ENCODE results near the gene PRICKLE2.

Gene PRICKLE2

GRCh38 chr3:64240396-64240795 is 15.1 kb upstream of the PRICKLE2 start:
- Histone ChIP-seq H3K4me3 (ENCODE audit: low read depth, low read length, poor library complexity, severe bottlenecking) (no peak overlapping the region), H3K36me3 (ENCODE audit: insufficient read depth, low read length) (no peaks in the 10 kb centered on the region)

GRCh38 chr3:64239841-64240240 is 14.6 kb upstream of the PRICKLE2 start:
- TF ChIP-seq EZH2 (IDR thresholded peaks at IDR 0.05; ENCODE audit: borderline replicate concordance, low read length), result no peak
- TF ChIP-seq CTCF (IDR thresholded peaks at IDR 0.05; ENCODE audit: low read length), result no peak
- Histone ChIP-seq H3K9ac (ENCODE audit: low read length) (no peak overlapping the region), H2AFZ (ENCODE audit: low read length) (no peak overlapping the region), H3F3A (ENCODE audit: insufficient read depth, low read length) (no peaks in the 10 kb centered on the region), H3K9me2 (ENCODE audit: low read depth, low read length) (no peaks in the 10 kb centered on the region), H3K4me2 (ENCODE audit: low read length) (no peak overlapping the region), H3K79me2 (ENCODE audit: insufficient read depth, low read length) (no peaks in the 10 kb centered on the region), H3K27ac (ENCODE audit: low read depth, low read length, poor library complexity, severe bottlenecking) (no peak overlapping the region), H3K27me3 (ENCODE audit: insufficient read depth, low read length) (no peaks in the 10 kb centered on the region), H3K36me3 (ENCODE audit: insufficient read depth, low read length) (no peaks in the 10 kb centered on the region), H3K9me3 (ENCODE audit: low read length) (no peaks in the 10 kb centered on the region), H3K4me3 (ENCODE audit: low read depth, low read length, poor library complexity, severe bottlenecking) (no peak overlapping the region), H4K20me1 (ENCODE audit: insufficient read depth, low read length) (no peaks in the 10 kb centered on the region), H3K4me1 (ENCODE audit: insufficient read depth, low read length, severe bottlenecking) (peaks cover 2% of the 10 kb centered on the region)

More at GRCh38 chr3:64240396-64240795, 15.1 kb upstream of the PRICKLE2 start:
- Histone ChIP-seq H3K4me2 (ENCODE audit: low read length) (no peak overlapping the region), H3K9ac (ENCODE audit: low read length) (no peak overlapping the region), H4K20me1 (ENCODE audit: insufficient read depth, low read length) (no peaks in the 10 kb centered on the region), H3K9me2 (ENCODE audit: low read depth, low read length) (no peaks in the 10 kb centered on the region), H3K27ac (ENCODE audit: low read depth, low read length, poor library complexity, severe bottlenecking) (no peak overlapping the region), H3K9me3 (ENCODE audit: low read length) (no peaks in the 10 kb centered on the region), H3K4me1 (ENCODE audit: insufficient read depth, low read length, severe bottlenecking) (no peaks in the 10 kb centered on the region), H3F3A (ENCODE audit: insufficient read depth, low read length) (no peaks in the 10 kb centered on the region), H3K79me2 (ENCODE audit: insufficient read depth, low read length) (no peaks in the 10 kb centered on the region), H2AFZ (ENCODE audit: low read length) (no peak overlapping the region), H3K27me3 (ENCODE audit: insufficient read depth, low read length) (no peaks in the 10 kb centered on the region)
- TF ChIP-seq CTCF (IDR thresholded peaks at IDR 0.05; ENCODE audit: low read length) (no peak), EZH2 (IDR thresholded peaks at IDR 0.05; ENCODE audit: borderline replicate concordance, low read length) (no peak)

DNA sequence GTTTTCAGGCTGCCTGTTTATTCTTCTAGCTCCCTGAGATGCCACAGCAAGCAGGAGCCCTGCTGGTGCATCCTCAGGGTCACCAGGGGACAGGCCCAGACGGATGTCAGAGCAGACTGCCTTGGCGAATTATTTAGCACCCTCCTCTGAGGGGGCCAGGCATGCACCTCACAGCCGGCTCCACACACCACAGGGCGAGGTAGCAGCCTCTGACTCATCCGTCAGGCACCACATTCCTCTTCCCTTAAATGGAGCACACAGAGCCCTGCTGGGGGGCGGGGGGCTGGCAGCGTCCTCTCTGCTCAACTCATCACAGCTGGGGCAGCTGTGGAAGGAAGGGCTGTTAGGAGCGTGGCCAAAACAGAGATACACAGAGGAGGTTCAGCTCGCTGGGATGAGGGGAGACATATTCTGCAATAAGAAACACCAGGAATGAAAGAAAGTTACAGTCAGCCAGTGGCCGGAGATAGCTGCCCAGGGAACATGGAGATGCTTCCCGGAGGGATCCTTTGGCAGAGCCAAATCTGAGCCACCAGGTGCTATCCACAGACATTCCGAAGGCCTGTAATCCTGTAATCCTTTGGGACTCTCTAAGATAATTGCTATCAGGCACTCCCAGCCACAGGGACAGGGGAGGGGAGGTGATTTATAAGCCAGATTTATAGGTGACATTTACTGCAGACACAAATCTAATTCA is 13.9 kb upstream of the PRICKLE2 start:
- no peak overlapping the region for H2AFZ ChIP-seq (ENCODE audit: low read length)
- no peaks in the 10 kb centered on the region for H3K9me3 ChIP-seq (ENCODE audit: low read length)
- H3K9ac ChIP-seq (ENCODE audit: low read length), result no peak overlapping the region

More for the DNA sequence above, 13.9 kb upstream of the PRICKLE2 start:
- Histone ChIP-seq H3K27me3 (ENCODE audit: insufficient read depth, low read length) (no peaks in the 10 kb centered on the region), H3K4me1 (ENCODE audit: insufficient read depth, low read length, severe bottlenecking) (peaks cover 8% of the 10 kb centered on the region), H3K4me3 (ENCODE audit: low read depth, low read length, poor library complexity, severe bottlenecking) (no peak overlapping the region), H3K27ac (ENCODE audit: low read depth, low read length, poor library complexity, severe bottlenecking) (no peak overlapping the region), H3K79me2 (ENCODE audit: insufficient read depth, low read length) (no peaks in the 10 kb centered on the region), H3K36me3 (ENCODE audit: insufficient read depth, low read length) (no peaks in the 10 kb centered on the region), H4K20me1 (ENCODE audit: insufficient read depth, low read length) (no peaks in the 10 kb centered on the region), H3K9me2 (ENCODE audit: low read depth, low read length) (no peaks in the 10 kb centered on the region), H3F3A (ENCODE audit: insufficient read depth, low read length) (no peaks in the 10 kb centered on the region), H3K4me2 (ENCODE audit: low read length) (no peak overlapping the region)
- TF ChIP-seq EZH2 (IDR thresholded peaks at IDR 0.05; ENCODE audit: borderline replicate concordance, low read length) (no peak), CTCF (IDR thresholded peaks at IDR 0.05; ENCODE audit: low read length) (no peak)
